ENCODE measurements around the gene KRT24. TPM values are rescaled to one million over a fixed set of nuclear protein-coding genes. Genes with fewer than 3 reads are reported as not detected.

Gene KRT24
- not detected in 2 replicates for total RNA-seq

DNA sequence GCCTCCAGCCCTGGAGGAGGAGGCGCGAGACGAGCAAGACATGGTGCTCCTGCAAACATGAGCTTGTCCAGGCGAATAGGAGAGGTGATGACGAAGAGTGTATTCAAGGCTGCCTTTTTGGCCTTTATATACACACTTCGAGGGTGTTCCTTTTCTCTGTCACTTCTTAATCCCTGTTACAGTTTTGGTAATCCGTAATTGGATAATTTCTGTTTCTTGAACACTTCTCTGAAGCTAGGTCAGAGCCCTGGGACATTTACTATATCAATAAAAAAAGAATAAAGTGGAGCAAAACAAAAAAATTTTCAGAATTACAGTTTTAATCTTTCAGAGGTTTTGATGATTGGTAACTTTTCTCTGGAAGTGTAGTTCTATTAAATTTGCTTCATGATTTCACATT lies at the start of gene KRT24:
Gene KRT24, minus strand, starts transcription at position 101 of the 400 bp plus-strand sequence. Its CDS starts 59 bp downstream, at position 42.

DNA sequence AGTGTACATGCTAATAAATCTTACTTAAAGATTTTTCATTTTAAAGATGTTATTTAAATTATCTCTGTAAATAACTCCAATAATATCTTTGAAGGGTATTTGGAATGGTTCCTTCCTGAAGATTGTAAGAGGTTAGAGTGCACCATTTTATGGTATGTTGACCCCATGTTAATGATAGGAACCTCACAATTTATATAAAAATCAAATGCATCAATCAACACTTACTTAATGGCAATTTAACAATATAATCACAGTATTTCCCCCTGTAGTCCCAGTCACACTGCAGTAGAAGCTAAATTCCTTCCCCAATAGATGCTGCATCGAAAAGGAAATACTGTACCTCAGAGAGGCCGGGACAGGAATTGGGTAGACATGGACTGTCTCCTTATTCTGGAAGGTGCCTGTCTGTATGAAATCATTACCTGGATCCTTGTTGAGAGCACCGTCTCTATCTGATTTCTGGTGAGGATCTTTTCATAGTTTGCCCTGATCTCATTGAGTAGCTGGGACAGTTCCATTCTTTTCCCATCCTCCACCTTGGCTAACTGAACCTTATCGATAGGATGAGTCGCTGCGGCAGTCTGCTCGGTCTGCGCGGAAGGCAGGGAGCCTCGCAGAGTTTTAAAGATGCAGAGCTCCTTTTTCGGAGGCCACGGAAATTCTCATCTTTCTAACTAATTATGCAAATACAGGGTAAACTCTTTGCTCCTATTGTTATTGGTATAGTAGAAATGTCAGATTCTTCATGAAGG lies 38.8 kb downstream of the KRT24 start, which contains the start of gene KRT222:
Gene KRT222, minus strand, starts transcription at position 596 of the 752 bp plus-strand sequence. Its CDS starts 78 bp downstream, at position 518.

Other genes with a start within 250 kb of the KRT24 start
- gene TNS4, start 202.1 kb downstream of the KRT24 start, total RNA-seq = not detected in 2 replicates
- not detected in 2 replicates for gene CCR7, start 138.3 kb downstream of the KRT24 start, total RNA-seq
- 120 and 125 TPM in 2 replicates for gene SMARCE1, start 55.9 kb downstream of the KRT24 start, total RNA-seq
- gene KRT222, start 38.6 kb downstream of the KRT24 start, total RNA-seq = not detected in 2 replicates
- gene KRT25, start 51.6 kb upstream of the KRT24 start, total RNA-seq = not detected in 2 replicates
- not detected in 2 replicates for gene KRT26, start 68.4 kb upstream of the KRT24 start, total RNA-seq
- gene KRT27, start 78.8 kb upstream of the KRT24 start, total RNA-seq = not detected in 2 replicates
- gene KRT28, start 96.2 kb upstream of the KRT24 start, total RNA-seq = not detected in 2 replicates
- gene KRT10, start 118.9 kb upstream of the KRT24 start, total RNA-seq = 2.1 and 10.2 TPM in 2 replicates
- gene KRT12, start 163.5 kb upstream of the KRT24 start, total RNA-seq = not detected in 2 replicates
- gene KRT20, start 181.5 kb upstream of the KRT24 start, total RNA-seq = not detected in 2 replicates
- gene KRT23, start 233.9 kb upstream of the KRT24 start, total RNA-seq = not detected in 2 replicates

All from thoracic aorta endothelial cell (primary cell).